RWPE2 (cell line): Measurements from ENCODE around the gene AGBL4.

ENCODE experiments used
- ATAC-seq: fragments of 200-7000 bp; cut with Tn5 transposase; 3 replicates; pipeline ENCODE4 v1.9.1; 2021; ENCODE audit warnings: low read depth
- DNase-seq: peaks from one replicate; pipeline ENCODE4 v3.0.0-alpha.2; 2020; ENCODE audit warnings: low spot score
- H3K27ac ChIP-seq: fragments of 450-650 bp; 2 replicates; pipeline ENCODE4 v1.5.1; 2017; ENCODE audit warnings: mild to moderate bottlenecking; ENCODE audit not compliant: poor library complexity, severe bottlenecking
- H3K27me3 ChIP-seq: fragments of 250-450 bp; sonication (Bioruptor Pico); 2 replicates; pipeline ENCODE4 v1.5.1; 2021; ENCODE audit warnings: mild to moderate bottlenecking, moderate library complexity; ENCODE audit not compliant: insufficient read depth, poor library complexity, severe bottlenecking
- H3K36me3 ChIP-seq: fragments of 250-450 bp; sonication (Bioruptor Pico); 2 replicates; pipeline ENCODE4 v1.5.1; 2020; ENCODE audit warnings: low read depth, mild to moderate bottlenecking, moderate library complexity
- H3K4me1 ChIP-seq: fragments of 250-450 bp; sonication (Bioruptor Pico); 2 replicates; pipeline ENCODE4 v1.5.1; 2021; ENCODE audit warnings: mild to moderate bottlenecking, moderate library complexity; ENCODE audit not compliant: insufficient read depth, poor library complexity, severe bottlenecking
- H3K4me3 ChIP-seq: fragments of 250-450 bp; sonication (Bioruptor Pico); 2 replicates; pipeline ENCODE4 v1.5.1; 2021; ENCODE audit warnings: mild to moderate bottlenecking, moderate library complexity; ENCODE audit not compliant: severe bottlenecking
- H3K9me3 ChIP-seq: fragments of 250-450 bp; sonication (Bioruptor Pico); 2 replicates; pipeline ENCODE4 v1.5.1; 2021; ENCODE audit warnings: mild to moderate bottlenecking, moderate library complexity; ENCODE audit not compliant: severe bottlenecking
- CTCF ChIP-seq: fragments of 450-650 bp; IDR thresholded peaks from one replicate; pipeline ENCODE4 v1.5.1; 2017; ENCODE audit warnings: mild to moderate bottlenecking, moderate library complexity; ENCODE audit not compliant: poor library complexity, severe bottlenecking

AGBL4 gene

GRCh38 chr1:48616710-48617109 lies 1407.0 kb downstream of the AGBL4 start:
- no peaks in the 10 kb centered on the region for H3K27me3 ChIP-seq
- ATAC-seq = no peak
- H3K27ac ChIP-seq = no peak overlapping the region
- no peaks in the 10 kb centered on the region for H3K36me3 ChIP-seq
- TF ChIP-seq CTCF = no peak
- no peak for DNase-seq
- H3K9me3 ChIP-seq = no peaks in the 10 kb centered on the region
- no peak overlapping the region for H3K4me3 ChIP-seq
- no peaks in the 10 kb centered on the region for H3K4me1 ChIP-seq

DNA sequence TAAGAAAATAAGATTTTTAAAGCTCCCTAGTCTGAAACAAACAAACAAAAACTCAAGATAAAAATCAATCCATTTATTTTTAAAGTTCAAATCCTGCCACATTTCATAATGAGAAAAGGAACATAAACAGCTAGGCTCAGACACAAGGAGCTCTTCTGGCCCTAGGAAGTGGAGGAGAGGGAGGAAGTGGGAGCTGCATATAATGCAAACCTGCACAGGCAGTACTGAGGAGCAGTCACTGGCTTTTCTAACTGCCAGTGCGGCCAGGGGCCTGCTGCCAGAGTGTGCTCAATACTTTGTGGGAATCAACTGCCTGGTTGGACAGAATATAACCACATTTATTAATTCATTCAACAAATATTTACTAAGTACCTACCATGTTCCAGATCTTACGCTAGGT lies 1411.9 kb downstream of the AGBL4 start:
- Histone ChIP-seq H3K9me3 (no peaks in the 10 kb centered on the region), H3K4me3 (no peak overlapping the region), H3K27me3 (no peaks in the 10 kb centered on the region), H3K4me1 (no peaks in the 10 kb centered on the region), H3K27ac (no peak overlapping the region), H3K36me3 (no peaks in the 10 kb centered on the region)
- no peak for ATAC-seq
- TF ChIP-seq CTCF = no peak
- no peak for DNase-seq

- Histone ChIP-seq H3K4me3 (no peak overlapping the region), H3K27me3 (no peaks in the 10 kb centered on the region), H3K9me3 (no peaks in the 10 kb centered on the region), H3K36me3 (no peaks in the 10 kb centered on the region), H3K27ac (no peak overlapping the region), H3K4me1 (no peaks in the 10 kb centered on the region)
- no peak for ATAC-seq
- no peak for DNase-seq
- no peak for TF ChIP-seq CTCF
Measured at GRCh38 chr1:48610628-48611542, 1412.9 kb downstream of the AGBL4 start.

GRCh38 chr1:48608882-48609281 lies 1414.9 kb downstream of the AGBL4 start:
- H3K27ac ChIP-seq = no peak overlapping the region
- H3K4me1 ChIP-seq = no peaks in the 10 kb centered on the region
- H3K27me3 ChIP-seq = no peaks in the 10 kb centered on the region
- TF ChIP-seq CTCF = no peak
- ATAC-seq (no peak), DNase-seq (no peak)
- H3K9me3 ChIP-seq = no peaks in the 10 kb centered on the region
- no peak overlapping the region for H3K4me3 ChIP-seq
- no peaks in the 10 kb centered on the region for H3K36me3 ChIP-seq

GRCh38 chr1:48603222-48603621 lies 1420.5 kb downstream of the AGBL4 start:
- H3K4me3 ChIP-seq = no peak overlapping the region
- DNase-seq = no peak
- no peak for TF ChIP-seq CTCF

More at GRCh38 chr1:48603222-48603621, 1420.5 kb downstream of the AGBL4 start:
- H3K27me3 ChIP-seq = no peaks in the 10 kb centered on the region
- no peaks in the 10 kb centered on the region for H3K4me1 ChIP-seq
- H3K27ac ChIP-seq = no peak overlapping the region
- no peak for ATAC-seq
- no peaks in the 10 kb centered on the region for H3K36me3 ChIP-seq
- H3K9me3 ChIP-seq = no peaks in the 10 kb centered on the region
